HCT116 (cell line): ENCODE measurements around the gene TCTA.

Source experiments
- CTCF ChIP-seq, 3 experiments: fragments of 200-600 bp in 1 of 3; sonication (generic) in 1 of 3; IDR thresholded peaks in 2 of 3; conservative IDR thresholded peaks in 1 of 3; 2 replicates each; pipeline ENCODE4 v1.5.1; 2012 to 2017; ENCODE audit warnings: low read depth in 2 of 3, low read length in 2 of 3, antibody characterized with exemption in 1 of 3, borderline replicate concordance in 1 of 3, control low read depth in 1 of 3, mild to moderate bottlenecking in 1 of 3, mixed read lengths in 1 of 3, mixed run types in 1 of 3, moderate library complexity in 1 of 3; ENCODE audit not compliant: insufficient read depth in 1 of 3
- EZH2 ChIP-seq: fragments of 200-600 bp; sonication (generic); IDR thresholded peaks from 2 replicates; pipeline ENCODE4 v1.6.1; 2017; ENCODE audit warnings: antibody characterized with exemption, mixed run types
- POLR2A ChIP-seq: IDR thresholded peaks from 2 replicates; pipeline ENCODE4 v1.7.0; 2011; ENCODE audit warnings: borderline replicate concordance; ENCODE audit not compliant: insufficient read depth, insufficient read length; ENCODE audit errors: extremely low read depth

DNA sequence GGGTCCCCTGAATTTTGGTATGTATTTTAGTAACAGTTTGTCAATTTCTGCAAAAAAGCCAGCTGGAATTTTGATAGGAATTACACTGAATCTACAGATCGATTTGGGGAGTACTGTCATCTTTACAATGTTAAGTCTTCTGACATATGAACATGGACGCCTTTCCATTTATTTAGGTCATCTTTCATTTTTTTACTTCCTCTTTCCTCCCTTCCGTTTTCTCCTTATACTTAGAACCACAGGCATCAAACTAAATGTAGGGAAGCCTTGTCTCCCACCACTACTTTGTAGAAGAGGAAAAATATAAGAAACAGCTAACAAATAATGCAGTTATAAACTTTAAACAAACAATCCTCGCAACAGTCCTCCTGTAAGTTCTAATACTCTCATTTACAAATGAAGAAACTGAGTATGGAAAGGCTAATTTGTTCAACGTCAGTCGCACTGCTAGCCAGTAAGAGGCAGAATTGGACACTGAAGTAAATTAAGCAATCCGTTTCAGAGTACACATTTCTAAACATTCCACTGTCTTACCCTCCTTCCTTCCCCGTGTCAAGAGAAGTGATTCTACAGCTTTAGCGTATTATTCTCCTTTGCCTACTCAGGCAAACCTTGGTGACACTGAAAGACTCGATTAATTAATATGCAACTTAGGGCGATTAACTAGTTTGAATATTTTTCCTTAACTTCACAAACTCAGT is 26.0 kb upstream of the TCTA start:
- no peak for TF ChIP-seq CTCF (IDR thresholded peaks at IDR 0.05 in 2 of 3, conservative IDR thresholded peaks at IDR 0.05 in 1 of 3; ENCODE audit: borderline replicate concordance in 1 of 3, insufficient read depth in 1 of 3, low read depth in 2 of 3, low read length in 2 of 3)
- TF ChIP-seq EZH2: no peak
- TF ChIP-seq POLR2A: no peak
